Activated naive CD4-positive, alpha-beta T cell treated with Interleukin-2 at 50 U/mL for 16 hours (primary cell): Measurements from ENCODE around the gene GALNT1.

Source experiments
- DNase-seq: peaks from one replicate; pipeline ENCODE4 v3.0.0-alpha.2; 2020

GALNT1 gene

DNA sequence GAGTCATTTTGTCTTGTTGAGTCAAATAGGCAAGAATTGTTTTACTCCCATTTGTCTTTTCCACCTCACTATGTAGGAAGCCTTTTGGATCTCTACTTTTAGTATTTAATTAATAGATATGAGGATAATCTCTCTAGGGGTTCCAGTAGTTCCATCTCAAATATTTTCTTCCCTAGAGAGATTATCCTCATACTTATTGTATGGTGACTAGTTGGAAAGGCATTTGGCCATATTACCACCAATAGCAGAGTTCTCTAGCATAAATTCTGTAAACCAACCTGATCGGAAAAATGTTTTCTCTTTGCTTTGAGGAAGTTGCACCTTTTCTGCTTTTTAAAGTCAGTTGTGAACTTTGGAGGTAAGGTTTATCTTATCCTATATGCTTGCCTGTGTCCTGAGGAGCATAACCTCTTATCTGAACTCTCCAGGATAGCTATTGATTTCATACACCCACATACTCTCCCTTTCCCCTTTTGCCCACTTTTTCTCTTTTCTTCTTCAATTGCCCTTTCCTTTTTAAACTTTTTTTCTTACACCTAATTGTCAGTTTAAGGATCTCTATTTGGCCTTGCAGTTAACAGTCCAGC lies 100.8 kb downstream of the GALNT1 start:
- no peak for DNase-seq

- no peak for DNase-seq
These were observed 101.5 kb downstream of the GALNT1 start for GRCh38 chr18:35683021-35683420.

- DNase-seq, result no peak
These were observed 107.2 kb downstream of the GALNT1 start for GRCh38 chr18:35688757-35689156.

GRCh38 chr18:35689728-35690127 lies 108.2 kb downstream of the GALNT1 start:
- no peak for DNase-seq

- no peak for DNase-seq
These were observed 110.1 kb downstream of the GALNT1 start for GRCh38 chr18:35691625-35692024.

DNA sequence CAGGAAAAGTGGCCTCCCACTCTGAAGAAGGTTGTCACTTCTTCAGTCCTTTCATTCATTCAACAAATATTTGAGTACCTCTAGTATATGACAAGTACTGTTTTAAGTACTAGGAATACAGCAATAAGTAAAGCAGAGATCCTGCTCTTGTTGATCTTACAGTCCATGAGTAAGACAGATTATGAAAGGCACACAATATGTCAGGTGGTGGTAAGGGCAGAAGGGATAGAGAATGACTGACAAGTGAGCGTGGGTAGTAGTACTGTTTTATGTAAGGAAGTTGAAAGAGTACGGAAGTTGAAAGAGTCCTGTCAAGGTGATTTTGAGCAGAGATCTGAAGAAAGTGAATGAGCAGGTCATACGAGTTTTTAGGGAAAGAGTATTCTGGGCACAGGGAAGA lies 111.3 kb downstream of the GALNT1 start:
- DNase-seq, result no peak

DNA sequence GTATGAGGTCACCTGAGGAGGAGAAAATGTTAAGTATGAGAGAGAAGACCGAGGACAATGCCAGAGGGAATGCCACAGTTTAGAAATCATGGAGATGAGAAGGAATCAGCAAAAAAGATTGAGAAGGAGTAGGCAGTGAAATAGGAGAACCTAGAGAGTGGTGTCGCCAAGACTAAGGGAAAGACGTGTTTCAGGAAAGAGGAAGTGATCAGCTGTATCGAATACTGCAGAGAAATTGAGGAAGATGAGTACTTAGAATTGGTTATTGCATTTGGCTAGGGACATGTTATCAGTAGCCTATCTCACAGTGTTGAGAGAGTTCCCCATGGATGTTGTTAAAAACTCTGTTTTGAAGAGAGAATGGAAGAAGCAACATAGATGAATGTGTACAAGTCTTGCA lies 112.3 kb downstream of the GALNT1 start:
- no peak for DNase-seq

DNA sequence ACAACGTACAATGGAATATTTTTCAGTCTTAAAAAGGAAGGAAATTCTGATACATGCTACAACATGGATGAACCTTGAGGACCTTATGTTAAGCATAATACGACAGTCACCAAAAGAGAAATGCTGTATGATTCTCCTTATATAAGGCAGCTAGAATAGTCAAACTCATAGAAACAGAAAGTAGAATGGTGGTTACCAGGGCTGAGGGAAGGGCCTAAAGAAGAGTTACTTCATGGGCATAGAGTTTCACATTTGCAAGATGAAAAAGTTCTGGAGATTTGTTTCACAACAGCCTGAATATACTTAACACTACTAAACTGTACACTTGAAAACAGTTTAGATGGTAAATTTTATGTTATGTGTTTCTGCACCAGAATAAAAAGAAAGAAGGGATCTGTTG lies 113.3 kb downstream of the GALNT1 start:
- DNase-seq, result no peak

- no peak for DNase-seq
These were observed 113.8 kb downstream of the GALNT1 start for GRCh38 chr18:35695384-35695783.

- DNase-seq, result no peak
These were observed 114.3 kb downstream of the GALNT1 start for GRCh38 chr18:35695803-35696202.

DNA sequence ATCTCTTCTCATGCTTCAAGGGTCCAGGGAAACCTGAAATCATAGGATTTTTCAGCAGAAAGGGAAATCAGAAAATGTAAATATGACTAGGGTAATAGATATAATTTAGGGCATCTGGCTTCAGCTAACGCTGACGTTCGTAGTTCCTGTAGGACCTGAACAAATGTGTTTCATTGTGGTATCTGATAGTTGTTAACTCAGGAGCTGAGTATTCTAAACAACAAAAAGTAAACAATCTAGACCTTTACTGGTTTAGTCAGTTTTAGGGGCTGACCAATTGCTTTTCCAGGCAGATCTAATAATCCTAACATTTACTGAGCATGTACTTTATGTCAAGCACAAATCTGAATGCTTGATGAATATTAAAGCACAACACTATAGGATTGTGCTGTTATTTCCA lies 114.8 kb downstream of the GALNT1 start:
- no peak for DNase-seq

- DNase-seq, result no peak
These were observed 116.3 kb downstream of the GALNT1 start for GRCh38 chr18:35697869-35698268.

DNA sequence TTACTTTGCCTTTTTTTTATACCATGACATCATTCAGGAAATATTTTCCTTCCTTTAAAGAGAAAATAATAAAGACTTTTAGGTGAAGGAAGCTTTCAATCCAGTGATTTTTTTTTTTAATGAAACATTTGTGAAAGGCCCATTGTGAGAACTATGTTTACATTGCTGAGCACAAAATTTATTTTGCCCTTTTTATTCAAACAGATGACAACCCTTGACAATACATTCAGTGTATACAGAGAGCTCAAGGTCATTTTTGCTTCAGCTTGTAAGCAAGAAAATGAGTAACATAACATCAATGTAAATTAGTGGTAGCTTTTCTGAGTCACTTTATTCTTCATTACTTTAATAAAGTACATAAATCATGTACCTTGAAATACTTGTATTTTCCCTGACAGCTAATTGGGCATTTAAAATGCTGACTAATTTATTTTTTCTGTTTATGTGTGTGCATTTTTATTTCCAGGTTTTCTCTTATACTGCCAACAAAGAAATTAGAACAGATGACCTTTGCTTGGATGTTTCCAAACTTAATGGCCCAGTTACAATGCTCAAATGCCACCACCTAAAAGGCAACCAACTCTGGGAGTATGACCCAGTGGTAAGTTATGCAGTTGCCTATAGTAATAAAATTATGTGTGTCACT lies 121.6 kb downstream of the GALNT1 start:
- DNase-seq, result no peak

DNA sequence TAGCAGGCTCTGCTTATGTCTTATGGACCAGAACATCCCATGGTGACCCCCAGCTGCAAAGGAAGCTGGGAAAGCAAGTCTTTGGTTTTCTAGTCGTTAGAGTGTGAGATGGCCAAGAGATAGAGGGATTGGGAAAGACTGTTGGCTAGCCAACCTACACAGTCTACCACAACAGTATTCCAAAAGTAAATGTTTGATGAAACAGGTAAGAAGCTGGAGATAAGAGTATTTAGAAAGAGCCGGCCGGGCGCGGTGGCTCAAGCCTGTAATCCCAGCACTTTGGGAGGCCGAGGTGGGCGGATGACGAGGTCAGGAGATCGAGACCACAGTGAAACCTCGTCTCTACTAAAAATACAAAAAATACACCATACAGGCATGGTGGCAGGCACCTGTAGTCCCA lies 124.4 kb downstream of the GALNT1 start:
- DNase-seq, result no peak

DNA sequence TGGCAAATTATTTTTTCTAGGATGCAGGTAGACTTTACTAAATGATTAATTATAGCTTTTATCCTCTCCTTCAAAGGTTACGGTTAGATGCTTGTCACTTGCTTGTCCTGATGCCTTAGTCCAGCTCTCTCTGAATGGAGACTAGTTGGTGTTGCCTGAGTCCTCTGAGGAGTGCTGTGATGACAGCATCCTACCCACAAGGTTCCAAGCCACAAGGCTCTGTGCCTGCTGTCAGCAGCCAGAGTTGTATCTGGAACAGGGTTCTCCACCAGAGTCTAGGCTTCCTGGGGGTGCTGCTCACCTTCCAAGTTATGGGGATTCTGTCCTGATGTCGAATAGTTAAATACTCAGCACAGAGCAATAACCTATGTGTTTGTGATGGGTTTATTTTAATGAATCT lies 125.7 kb downstream of the GALNT1 start:
- DNase-seq, result no peak

DNA sequence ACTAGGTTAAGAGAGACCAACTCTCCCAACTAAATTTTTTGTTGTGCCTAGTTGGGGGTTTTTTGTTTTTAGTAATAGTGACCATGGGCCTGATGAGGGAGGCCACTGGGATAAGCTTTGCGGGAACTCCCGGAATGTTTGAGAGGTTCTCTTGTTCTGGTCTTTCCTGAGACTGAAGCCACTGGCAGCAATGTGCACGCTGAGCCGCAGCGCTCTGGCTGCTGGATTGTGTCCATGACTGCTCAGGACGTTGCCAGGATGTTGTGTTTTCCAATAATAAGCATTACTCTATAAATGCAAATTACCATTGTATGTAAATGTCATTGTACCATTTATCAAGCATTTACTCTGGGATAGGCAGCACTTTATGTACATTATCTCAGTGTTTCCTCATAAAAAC lies 126.1 kb downstream of the GALNT1 start:
- no peak for DNase-seq

DNA sequence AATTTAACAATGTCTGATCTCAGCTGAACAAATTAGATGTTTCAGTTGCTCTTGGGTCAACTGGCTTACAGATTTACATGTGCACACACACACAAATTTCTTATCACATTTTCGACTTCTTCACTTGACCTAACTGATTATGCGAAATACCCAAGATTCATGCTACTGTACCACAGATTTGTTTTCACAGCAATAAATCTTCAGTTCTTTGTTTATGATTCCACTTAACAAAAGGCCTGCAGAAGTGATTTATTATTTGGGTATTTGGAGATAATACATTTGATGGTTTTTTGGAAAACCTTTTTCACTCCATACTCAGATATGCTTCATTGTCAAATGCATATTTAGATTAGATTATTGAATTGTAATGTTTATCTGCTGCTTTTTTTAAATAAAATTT lies 129.0 kb downstream of the GALNT1 start:
- DNase-seq, result no peak

DNA sequence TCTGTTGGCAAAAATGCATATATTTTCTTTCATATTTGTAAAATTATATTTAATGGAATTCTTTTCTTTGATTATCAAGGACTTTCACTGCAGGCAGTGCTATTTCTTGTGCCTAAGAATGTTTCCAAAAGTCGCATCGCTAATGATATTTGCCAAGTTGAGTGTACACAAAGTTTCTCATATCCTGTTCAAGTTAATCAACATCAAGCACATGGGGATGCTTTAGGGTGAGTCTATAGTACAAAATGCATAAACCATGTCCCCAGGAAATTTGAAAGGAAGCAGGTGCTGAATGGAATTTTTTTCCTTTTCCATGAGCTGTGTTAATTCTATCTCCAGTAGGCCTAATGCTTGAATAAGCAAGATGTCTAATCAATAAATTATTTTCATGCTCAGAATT lies 129.7 kb downstream of the GALNT1 start:
- no peak for DNase-seq

GRCh38 chr18:35713545-35713944 lies 132.0 kb downstream of the GALNT1 start:
- DNase-seq, result no peak

DNA sequence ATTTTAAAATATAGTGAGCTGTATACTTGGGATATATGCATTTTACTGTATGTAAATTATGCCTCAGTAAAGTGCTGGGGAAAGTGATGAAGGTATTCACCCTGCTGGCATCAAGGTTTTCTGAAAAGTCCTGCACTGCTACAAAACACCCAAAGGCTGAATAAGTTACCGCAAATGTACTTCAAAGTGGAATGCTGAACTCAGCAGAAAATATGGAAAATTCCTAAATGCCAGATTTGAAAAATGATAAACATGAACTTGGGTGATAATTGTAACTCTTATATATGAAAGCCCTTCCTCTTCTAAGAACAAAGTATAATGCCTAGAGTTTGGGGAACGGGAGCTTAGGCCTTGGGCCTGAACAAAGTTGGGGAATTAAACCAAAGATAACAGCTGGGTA lies 133.0 kb downstream of the GALNT1 start:
- DNase-seq, result no peak

- DNase-seq, result no peak
These were observed 133.6 kb downstream of the GALNT1 start for GRCh38 chr18:35715139-35715538.

GRCh38 chr18:35716169-35716831 lies 134.8 kb downstream of the GALNT1 start:
- DNase-seq, result no peak

- DNase-seq, result no peak
These were observed 135.6 kb downstream of the GALNT1 start for GRCh38 chr18:35717182-35717581.

DNA sequence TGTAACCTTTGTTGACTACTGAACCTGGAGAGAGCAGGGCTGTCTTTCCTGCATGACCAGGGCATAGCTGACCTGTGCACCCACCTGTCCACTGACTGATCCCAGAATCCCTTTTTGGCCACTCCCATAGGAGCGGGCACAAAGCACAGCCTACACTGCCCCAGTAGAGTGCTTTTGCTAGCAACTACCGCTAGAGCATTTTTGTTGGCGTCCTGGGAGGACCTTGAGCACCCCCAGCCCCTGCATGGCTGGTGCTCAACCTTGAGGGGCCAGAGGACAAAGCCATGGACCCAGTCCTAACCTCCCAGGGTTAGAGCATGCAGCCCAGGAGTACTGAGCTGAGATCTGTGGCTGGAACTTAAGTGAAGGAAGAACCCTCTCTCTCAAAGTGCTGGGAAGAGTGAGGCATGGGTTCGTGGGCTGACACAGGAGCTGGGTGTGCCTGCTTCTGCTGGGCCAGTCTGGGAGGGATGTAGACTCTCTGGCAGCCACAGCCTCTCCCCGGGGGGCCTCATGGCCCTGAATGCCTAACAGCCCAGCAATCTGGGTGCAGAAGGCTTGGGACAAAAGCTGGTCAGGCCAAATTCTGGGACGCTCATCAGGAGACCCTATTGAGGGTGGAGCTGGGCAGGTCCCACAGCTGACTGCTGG lies 140.0 kb downstream of the GALNT1 start:
- no peak for DNase-seq
